Uterus (tissue), 4 donors: ENCODE data around the gene LPP. TPM values are rescaled to one million over a fixed set of nuclear protein-coding genes. Genes with fewer than 3 reads are reported as not detected.

Source experiments
- DNase-seq, 2 donors: peaks; one replicate each; pipeline ENCODE4 v3.0.0-alpha.2; 2019 to 2020
- H3K27ac ChIP-seq, 2 donors: fragments of 200-600 bp; sonication (generic); 1 replicate in 1 of 2; 2 replicates in 1 of 2; pipeline ENCODE4 v1.5.1; 2016 to 2018
- H3K27me3 ChIP-seq, 2 donors: fragments of 200-600 bp; sonication (generic); one replicate each; pipeline ENCODE4 v1.5.1; 2018 to 2019; ENCODE audit warnings: control low read depth in 1 of 2
- H3K36me3 ChIP-seq, 2 donors: fragments of 200-600 bp; sonication (generic); one replicate each; pipeline ENCODE4 v1.5.1; 2019; ENCODE audit warnings: control low read depth in 1 of 2
- H3K4me1 ChIP-seq, 2 donors: fragments of 200-600 bp; sonication (generic); one replicate each; pipeline ENCODE4 v1.5.1; 2018 to 2019; ENCODE audit warnings: control low read depth in 1 of 2
- H3K4me3 ChIP-seq, 2 donors: fragments of 200-600 bp; sonication (generic); 1 replicate in 1 of 2; 2 replicates in 1 of 2; pipeline ENCODE4 v1.5.1; 2018 to 2019; ENCODE audit warnings: mild to moderate bottlenecking in 1 of 2
- H3K9me3 ChIP-seq, 2 donors: fragments of 200-600 bp; sonication (generic); one replicate each; pipeline ENCODE4 v1.5.1; 2019; ENCODE audit warnings: control low read depth in 1 of 2
- POLR2A ChIP-seq, 2 donors: fragments of 450-650 bp; IDR thresholded peaks; one replicate each; pipeline ENCODE4 v1.6.1; 2016; ENCODE audit warnings: antibody characterized with exemption in 2 of 2, mild to moderate bottlenecking in 1 of 2, moderate library complexity in 1 of 2
- intact Hi-C: fragments of 100-400 bp; cut with DNase I; formaldehyde crosslinking; loops from one replicate; pipeline ENCODE4 v1.15.1; 2023; ENCODE audit warnings: low total_unique reads
- total RNA-seq, 4 donors: library from RNA; depleted of rRNA in 3 of 4; stranded (reverse); fragments of >200 nt in 3 of 4; gene quantifications; one replicate each; pipeline versions ENCODE4 v1.1.0 to v1.2.4, GENCODE V29; 2014 to 2023
- TF ChIP-seq, protein P1 (sequence below), 4 experiments: fragments of 200-600 bp in 2 of 4; fragments of 450-650 bp in 2 of 4; sonication (generic) in 2 of 4; IDR thresholded peaks; one replicate each; pipeline ENCODE4 v1.5.1; 2016 to 2019; ENCODE audit warnings: antibody characterized with exemption in 4 of 4, mild to moderate bottlenecking in 2 of 4, moderate library complexity in 1 of 4
- donor health status: DM: yes; HTN: yes; CAD: no.

The LPP gene
- total RNA-seq, 4 donors from 2014 or later, result 180 to 1,374 (median 712) TPM

- intact Hi-C loops, result no loop called here
- H3K9me3 ChIP-seq, result no peaks in the 10 kb centered on the region
- no peaks in the 10 kb centered on the region for H3K27me3 ChIP-seq
- peak in 1 of 2 donors; percentile 9 for TF ChIP-seq POLR2A (IDR thresholded peaks at IDR 0.05)
- TF ChIP-seq, protein P1, sequence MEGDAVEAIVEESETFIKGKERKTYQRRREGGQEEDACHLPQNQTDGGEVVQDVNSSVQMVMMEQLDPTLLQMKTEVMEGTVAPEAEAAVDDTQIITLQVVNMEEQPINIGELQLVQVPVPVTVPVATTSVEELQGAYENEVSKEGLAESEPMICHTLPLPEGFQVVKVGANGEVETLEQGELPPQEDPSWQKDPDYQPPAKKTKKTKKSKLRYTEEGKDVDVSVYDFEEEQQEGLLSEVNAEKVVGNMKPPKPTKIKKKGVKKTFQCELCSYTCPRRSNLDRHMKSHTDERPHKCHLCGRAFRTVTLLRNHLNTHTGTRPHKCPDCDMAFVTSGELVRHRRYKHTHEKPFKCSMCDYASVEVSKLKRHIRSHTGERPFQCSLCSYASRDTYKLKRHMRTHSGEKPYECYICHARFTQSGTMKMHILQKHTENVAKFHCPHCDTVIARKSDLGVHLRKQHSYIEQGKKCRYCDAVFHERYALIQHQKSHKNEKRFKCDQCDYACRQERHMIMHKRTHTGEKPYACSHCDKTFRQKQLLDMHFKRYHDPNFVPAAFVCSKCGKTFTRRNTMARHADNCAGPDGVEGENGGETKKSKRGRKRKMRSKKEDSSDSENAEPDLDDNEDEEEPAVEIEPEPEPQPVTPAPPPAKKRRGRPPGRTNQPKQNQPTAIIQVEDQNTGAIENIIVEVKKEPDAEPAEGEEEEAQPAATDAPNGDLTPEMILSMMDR (IDR thresholded peaks at IDR 0.05), result no peak
- peak; percentile 46 to 76 for DNase-seq
- peaks cover 0 to 9% of the 10 kb centered on the region in 2 donors for H3K4me1 ChIP-seq
- H3K27ac ChIP-seq, result peak overlapping the region; percentile 92 to 93
- H3K4me3 ChIP-seq, result no peak overlapping the region
- no peaks in the 10 kb centered on the region for H3K36me3 ChIP-seq
These were observed 67.2 kb downstream of the LPP start for GRCh38 chr3:188220988-188221818.

- no peak overlapping the region for H3K4me3 ChIP-seq
- DNase-seq, result no peak
- no peaks in the 10 kb centered on the region for H3K27me3 ChIP-seq
- peaks cover 0 to 9% of the 10 kb centered on the region in 2 donors for H3K4me1 ChIP-seq
- TF ChIP-seq POLR2A (IDR thresholded peaks at IDR 0.05), result no peak
- TF ChIP-seq, protein P1 (IDR thresholded peaks at IDR 0.05), result no peak
- H3K36me3 ChIP-seq, result no peaks in the 10 kb centered on the region
- intact Hi-C loops, result no loop called here
- H3K9me3 ChIP-seq, result no peaks in the 10 kb centered on the region
- peak overlapping the region; percentile 92 to 93 for H3K27ac ChIP-seq
These were observed 70.0 kb downstream of the LPP start for GRCh38 chr3:188223936-188224335.

GRCh38 chr3:188227442-188227841, 73.5 kb downstream of the LPP start:
- no peak overlapping the region for H3K4me3 ChIP-seq
- H3K36me3 ChIP-seq, result no peaks in the 10 kb centered on the region
- H3K4me1 ChIP-seq, result peaks cover 0 to under 1% of the 10 kb centered on the region in 2 donors
- intact Hi-C loops, result no loop called here
- TF ChIP-seq POLR2A (IDR thresholded peaks at IDR 0.05), result no peak
- TF ChIP-seq, protein P1 (IDR thresholded peaks at IDR 0.05), result no peak
- no peak for DNase-seq
- no peaks in the 10 kb centered on the region for H3K27me3 ChIP-seq
- H3K27ac ChIP-seq, result peak overlapping the region; percentile 37
- no peaks in the 10 kb centered on the region for H3K9me3 ChIP-seq

DNA sequence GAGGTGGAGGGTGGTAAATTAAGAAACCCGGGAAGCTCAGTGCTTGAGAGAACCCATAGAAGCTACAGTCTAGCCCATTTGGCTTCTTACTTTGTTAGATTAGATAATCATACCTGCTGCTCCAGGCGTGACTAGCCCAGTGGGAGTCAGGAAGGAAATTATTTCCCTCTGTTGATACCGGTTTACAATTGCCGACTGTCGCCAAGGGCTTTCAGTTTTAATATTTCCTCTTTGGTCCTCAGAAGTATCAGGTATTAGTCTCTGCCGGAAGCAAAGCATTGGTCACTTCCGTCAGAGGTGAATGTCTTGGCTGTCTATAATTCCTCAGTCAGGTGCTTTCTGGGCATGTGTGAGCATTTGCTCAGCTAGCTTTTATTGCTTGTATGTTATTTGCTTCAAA, 75.2 kb downstream of the LPP start:
- no peaks in the 10 kb centered on the region for H3K27me3 ChIP-seq
- no peaks in the 10 kb centered on the region for H3K36me3 ChIP-seq
- peak overlapping the region; percentile 26 to 37 for H3K27ac ChIP-seq
- H3K4me1 ChIP-seq, result peaks cover 0 to 5% of the 10 kb centered on the region in 2 donors
- TF ChIP-seq POLR2A (IDR thresholded peaks at IDR 0.05), result no peak
- TF ChIP-seq, protein P1 (IDR thresholded peaks at IDR 0.05), result no peak
- DNase-seq, result no peak
- no peak overlapping the region for H3K4me3 ChIP-seq
- intact Hi-C loops, result no loop called here
- H3K9me3 ChIP-seq, result no peaks in the 10 kb centered on the region

DNA sequence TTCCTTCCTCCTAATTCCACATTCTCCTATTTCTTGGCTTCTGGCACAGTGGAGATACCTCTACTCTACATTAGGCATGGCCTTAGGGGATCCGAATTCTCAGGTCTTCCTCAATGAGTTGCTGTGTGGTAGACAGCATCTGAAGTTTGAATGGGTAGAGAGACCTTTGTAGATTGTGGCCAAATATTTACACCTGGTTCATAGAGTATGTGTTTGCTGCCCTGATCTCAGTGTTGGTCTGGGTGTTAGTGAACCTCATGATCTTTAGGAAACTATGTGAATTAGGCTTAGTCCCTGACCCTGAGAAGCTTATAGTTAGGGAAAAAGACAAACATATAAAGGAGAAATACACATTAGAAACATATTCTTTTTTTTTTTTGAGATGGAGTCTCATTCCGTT, 75.8 kb downstream of the LPP start:
- H3K4me1 ChIP-seq, result peaks cover 0 to 5% of the 10 kb centered on the region in 2 donors
- DNase-seq, result no peak
- intact Hi-C loops, result no loop called here
- no peaks in the 10 kb centered on the region for H3K27me3 ChIP-seq
- H3K4me3 ChIP-seq, result no peak overlapping the region
- H3K9me3 ChIP-seq, result no peaks in the 10 kb centered on the region
- TF ChIP-seq POLR2A (IDR thresholded peaks at IDR 0.05), result no peak
- TF ChIP-seq, protein P1 (IDR thresholded peaks at IDR 0.05), result no peak
- H3K27ac ChIP-seq, result peak overlapping the region; percentile 26 to 59
- no peaks in the 10 kb centered on the region for H3K36me3 ChIP-seq
